Neural cell (in vitro differentiated cells): ENCODE data around the gene HPS5.

Experiments used
- EP300 ChIP-seq: fragments of 450-650 bp; conservative IDR thresholded peaks from 2 replicates; pipeline ENCODE4 v1.6.1; 2014; ENCODE audit warnings: antibody characterized with exemption, mild to moderate bottlenecking, moderate library complexity; ENCODE audit not compliant: poor library complexity, severe bottlenecking
- EZH2 ChIP-seq: fragments of 200-600, 300-800 bp; shearing (Covaris generic), sonication (generic); IDR thresholded peaks from 2 replicates; pipeline ENCODE4 v1.6.1; 2014; ENCODE audit warnings: antibody characterized with exemption, low read length, borderline replicate concordance, mild to moderate bottlenecking; ENCODE audit not compliant: insufficient read depth, poor library complexity, severe bottlenecking
- POLR2AphosphoS5 ChIP-seq: IDR thresholded peaks from 2 replicates; pipeline ENCODE4 v1.6.1; 2012
- RAD21 ChIP-seq: fragments of 450-650 bp; conservative IDR thresholded peaks from 2 replicates; pipeline ENCODE4 v1.6.1; 2014; ENCODE audit warnings: antibody characterized with exemption, mild to moderate bottlenecking, moderate library complexity
- SMC3 ChIP-seq: fragments of 450-650 bp; conservative IDR thresholded peaks from 2 replicates; pipeline ENCODE4 v1.6.1; 2014; ENCODE audit warnings: antibody characterized with exemption, mild to moderate bottlenecking, moderate library complexity; ENCODE audit not compliant: poor library complexity
- TF ChIP-seq, protein P1 (sequence below): fragments of 450-650 bp; IDR thresholded peaks from 2 replicates; pipeline ENCODE4 v1.5.1; 2014; ENCODE audit warnings: antibody characterized with exemption, mild to moderate bottlenecking, moderate library complexity; ENCODE audit not compliant: poor library complexity, severe bottlenecking

DNA sequence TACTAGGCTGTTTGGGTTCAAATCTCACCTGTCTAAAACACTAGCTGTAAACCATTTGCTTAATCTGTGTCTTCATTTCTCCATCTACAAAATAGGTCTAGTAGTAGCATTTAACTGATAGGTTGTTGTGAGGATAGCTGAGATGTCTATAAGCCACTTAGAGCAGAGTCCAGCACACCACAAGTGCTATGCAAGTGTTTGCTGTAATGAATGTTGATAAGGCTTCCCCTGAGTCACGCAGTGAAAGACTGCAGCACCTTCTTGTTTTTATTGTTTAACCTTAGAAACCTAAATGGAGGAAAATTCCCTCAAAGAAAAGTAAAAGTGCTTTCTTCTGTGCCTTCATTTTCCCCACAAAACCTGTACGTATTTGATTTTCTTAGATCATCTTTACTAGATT lies 49.3 kb upstream of the HPS5 start:
- TF ChIP-seq, protein P1, sequence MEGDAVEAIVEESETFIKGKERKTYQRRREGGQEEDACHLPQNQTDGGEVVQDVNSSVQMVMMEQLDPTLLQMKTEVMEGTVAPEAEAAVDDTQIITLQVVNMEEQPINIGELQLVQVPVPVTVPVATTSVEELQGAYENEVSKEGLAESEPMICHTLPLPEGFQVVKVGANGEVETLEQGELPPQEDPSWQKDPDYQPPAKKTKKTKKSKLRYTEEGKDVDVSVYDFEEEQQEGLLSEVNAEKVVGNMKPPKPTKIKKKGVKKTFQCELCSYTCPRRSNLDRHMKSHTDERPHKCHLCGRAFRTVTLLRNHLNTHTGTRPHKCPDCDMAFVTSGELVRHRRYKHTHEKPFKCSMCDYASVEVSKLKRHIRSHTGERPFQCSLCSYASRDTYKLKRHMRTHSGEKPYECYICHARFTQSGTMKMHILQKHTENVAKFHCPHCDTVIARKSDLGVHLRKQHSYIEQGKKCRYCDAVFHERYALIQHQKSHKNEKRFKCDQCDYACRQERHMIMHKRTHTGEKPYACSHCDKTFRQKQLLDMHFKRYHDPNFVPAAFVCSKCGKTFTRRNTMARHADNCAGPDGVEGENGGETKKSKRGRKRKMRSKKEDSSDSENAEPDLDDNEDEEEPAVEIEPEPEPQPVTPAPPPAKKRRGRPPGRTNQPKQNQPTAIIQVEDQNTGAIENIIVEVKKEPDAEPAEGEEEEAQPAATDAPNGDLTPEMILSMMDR, result no peak
- no peak for TF ChIP-seq SMC3
- TF ChIP-seq EZH2, result no peak
- no peak for TF ChIP-seq RAD21
- TF ChIP-seq POLR2AphosphoS5, result no peak
- no peak for TF ChIP-seq EP300
